RWPE2 (cell line): ENCODE data around the gene LYPD8.

Experiments
- ATAC-seq: fragments of 200-7000 bp; cut with Tn5 transposase; 3 replicates; pipeline ENCODE4 v1.9.1; 2021; ENCODE audit warnings: low read depth
- DNase-seq: peaks from one replicate; pipeline ENCODE4 v3.0.0-alpha.2; 2020; ENCODE audit warnings: low spot score
- H3K27ac ChIP-seq: fragments of 450-650 bp; 2 replicates; pipeline ENCODE4 v1.5.1; 2017; ENCODE audit warnings: mild to moderate bottlenecking; ENCODE audit not compliant: poor library complexity, severe bottlenecking
- H3K27me3 ChIP-seq: fragments of 250-450 bp; sonication (Bioruptor Pico); 2 replicates; pipeline ENCODE4 v1.5.1; 2021; ENCODE audit warnings: mild to moderate bottlenecking, moderate library complexity; ENCODE audit not compliant: insufficient read depth, poor library complexity, severe bottlenecking
- H3K36me3 ChIP-seq: fragments of 250-450 bp; sonication (Bioruptor Pico); 2 replicates; pipeline ENCODE4 v1.5.1; 2020; ENCODE audit warnings: low read depth, mild to moderate bottlenecking, moderate library complexity
- H3K4me1 ChIP-seq: fragments of 250-450 bp; sonication (Bioruptor Pico); 2 replicates; pipeline ENCODE4 v1.5.1; 2021; ENCODE audit warnings: mild to moderate bottlenecking, moderate library complexity; ENCODE audit not compliant: insufficient read depth, poor library complexity, severe bottlenecking
- H3K4me3 ChIP-seq: fragments of 250-450 bp; sonication (Bioruptor Pico); 2 replicates; pipeline ENCODE4 v1.5.1; 2021; ENCODE audit warnings: mild to moderate bottlenecking, moderate library complexity; ENCODE audit not compliant: severe bottlenecking
- H3K9me3 ChIP-seq: fragments of 250-450 bp; sonication (Bioruptor Pico); 2 replicates; pipeline ENCODE4 v1.5.1; 2021; ENCODE audit warnings: mild to moderate bottlenecking, moderate library complexity; ENCODE audit not compliant: severe bottlenecking
- CTCF ChIP-seq: fragments of 450-650 bp; IDR thresholded peaks from one replicate; pipeline ENCODE4 v1.5.1; 2017; ENCODE audit warnings: mild to moderate bottlenecking, moderate library complexity; ENCODE audit not compliant: poor library complexity, severe bottlenecking

Gene LYPD8

GRCh38 chr1:248751635-248752034 lies 3.9 kb downstream of the LYPD8 start:
- Histone ChIP-seq H3K4me1 (no peaks in the 10 kb centered on the region), H3K27ac (no peak overlapping the region), H3K9me3 (no peaks in the 10 kb centered on the region), H3K4me3 (no peak overlapping the region), H3K27me3 (no peaks in the 10 kb centered on the region), H3K36me3 (no peaks in the 10 kb centered on the region)
- DNase-seq (no peak), ATAC-seq (no peak)
- no peak for TF ChIP-seq CTCF

- no peak overlapping the region for H3K27ac ChIP-seq
- H3K4me3 ChIP-seq: no peak overlapping the region
- H3K36me3 ChIP-seq: no peaks in the 10 kb centered on the region
- TF ChIP-seq CTCF: no peak
- DNase-seq: no peak
- H3K4me1 ChIP-seq: no peaks in the 10 kb centered on the region
- H3K9me3 ChIP-seq: no peaks in the 10 kb centered on the region
- H3K27me3 ChIP-seq: no peaks in the 10 kb centered on the region
- no peak for ATAC-seq
These were observed 4.4 kb downstream of the LYPD8 start for GRCh38 chr1:248751142-248751541.

GRCh38 chr1:248750496-248750895 lies 5.1 kb downstream of the LYPD8 start:
- no peak for TF ChIP-seq CTCF
- H3K36me3 ChIP-seq: no peaks in the 10 kb centered on the region
- no peak overlapping the region for H3K4me3 ChIP-seq
- H3K4me1 ChIP-seq: no peaks in the 10 kb centered on the region
- no peaks in the 10 kb centered on the region for H3K9me3 ChIP-seq
- DNase-seq: no peak
- no peak overlapping the region for H3K27ac ChIP-seq
- no peak for ATAC-seq
- H3K27me3 ChIP-seq: no peaks in the 10 kb centered on the region

- Histone ChIP-seq H3K4me3 (no peak overlapping the region), H3K27ac (no peak overlapping the region), H3K4me1 (no peaks in the 10 kb centered on the region), H3K27me3 (no peaks in the 10 kb centered on the region), H3K9me3 (no peaks in the 10 kb centered on the region), H3K36me3 (no peaks in the 10 kb centered on the region)
- DNase-seq (no peak), ATAC-seq (no peak)
- no peak for TF ChIP-seq CTCF
These were observed 7.3 kb downstream of the LYPD8 start for GRCh38 chr1:248748211-248748610.

- Histone ChIP-seq H3K4me1 (no peaks in the 10 kb centered on the region), H3K27ac (no peak overlapping the region), H3K4me3 (no peak overlapping the region), H3K9me3 (no peaks in the 10 kb centered on the region), H3K36me3 (no peaks in the 10 kb centered on the region), H3K27me3 (no peaks in the 10 kb centered on the region)
- DNase-seq (no peak), ATAC-seq (no peak)
- TF ChIP-seq CTCF: no peak
These were observed 14.7 kb downstream of the LYPD8 start for GRCh38 chr1:248740876-248741275.
